IPS DF 6.9 (cell line): Measurements from ENCODE around the gene ITPR2.

Experiments used
- DNase-seq: peaks from one replicate; pipeline ENCODE4 v3.0.0-alpha.2; 2013; ENCODE audit warnings: low read depth, low spot score
- H3K27ac ChIP-seq: one replicate; pipeline ENCODE4 v1.5.1; 2013; ENCODE audit warnings: low read length, control low read depth
- H3K27me3 ChIP-seq: 2 replicates; pipeline ENCODE4 v1.6.1; 2013; ENCODE audit warnings: mild to moderate bottlenecking, low read length; ENCODE audit not compliant: control insufficient read depth, insufficient read depth
- H3K36me3 ChIP-seq: 2 replicates; pipeline ENCODE4 v1.6.1; 2013; ENCODE audit warnings: low read length; ENCODE audit not compliant: control insufficient read depth, insufficient read depth
- H3K4me1 ChIP-seq: 2 replicates; pipeline ENCODE4 v1.6.1; 2013; ENCODE audit warnings: low read length; ENCODE audit not compliant: control insufficient read depth, insufficient read depth
- H3K4me3 ChIP-seq: 2 replicates; pipeline ENCODE4 v1.5.1; 2013; ENCODE audit warnings: mild to moderate bottlenecking, low read length
- H3K9me3 ChIP-seq: 2 replicates; pipeline ENCODE4 v1.6.1; 2013; ENCODE audit warnings: low read length, inconsistent platforms; ENCODE audit not compliant: control insufficient read depth, insufficient read depth
- WGBS: extraction: QIAGEN DNeasy Blood & Tissue Kit; methylation state at CpG from one replicate; pipeline ENCODE4 v1.1.7; 2013; ENCODE audit warnings: mixed read lengths, missing lambda C conversion rate; ENCODE audit not compliant: insufficient read length, insufficient coverage; 5-methylcytosine and 5-hydroxymethylcytosine counted together

The ITPR2 gene

DNA sequence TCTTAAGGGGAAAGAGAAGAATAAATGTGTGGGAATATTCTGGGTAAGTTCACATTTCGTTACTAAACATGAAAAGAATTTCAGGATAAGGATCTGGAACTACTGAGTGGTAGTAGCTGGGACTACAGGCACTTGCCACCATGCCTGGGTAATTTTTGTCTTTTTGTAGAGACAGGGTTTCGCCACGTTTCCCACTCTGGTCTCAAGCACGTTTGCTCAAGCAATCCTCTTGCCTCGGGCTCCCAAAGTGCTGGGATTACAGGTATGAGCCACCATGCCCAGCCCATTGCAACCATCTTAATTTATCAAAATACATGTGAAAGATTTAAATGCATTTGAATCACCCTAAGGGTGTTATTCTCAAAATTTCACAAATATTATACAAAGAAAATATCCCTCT lies 26.4 kb downstream of the ITPR2 start:
- no peaks in the 10 kb centered on the region for H3K9me3 ChIP-seq
- no peak overlapping the region for H3K4me3 ChIP-seq
- no CpG with 5 or more reads among the region's 5 CpGs for WGBS
- no peak overlapping the region for H3K27ac ChIP-seq
- no peaks in the 10 kb centered on the region; the same call in 1 of the 2 replicates for H3K4me1 ChIP-seq
- H3K36me3 ChIP-seq, result no peaks in the 10 kb centered on the region
- DNase-seq, result no peak
- H3K27me3 ChIP-seq, result no peaks in the 10 kb centered on the region; the same call in 1 of the 2 replicates

DNA sequence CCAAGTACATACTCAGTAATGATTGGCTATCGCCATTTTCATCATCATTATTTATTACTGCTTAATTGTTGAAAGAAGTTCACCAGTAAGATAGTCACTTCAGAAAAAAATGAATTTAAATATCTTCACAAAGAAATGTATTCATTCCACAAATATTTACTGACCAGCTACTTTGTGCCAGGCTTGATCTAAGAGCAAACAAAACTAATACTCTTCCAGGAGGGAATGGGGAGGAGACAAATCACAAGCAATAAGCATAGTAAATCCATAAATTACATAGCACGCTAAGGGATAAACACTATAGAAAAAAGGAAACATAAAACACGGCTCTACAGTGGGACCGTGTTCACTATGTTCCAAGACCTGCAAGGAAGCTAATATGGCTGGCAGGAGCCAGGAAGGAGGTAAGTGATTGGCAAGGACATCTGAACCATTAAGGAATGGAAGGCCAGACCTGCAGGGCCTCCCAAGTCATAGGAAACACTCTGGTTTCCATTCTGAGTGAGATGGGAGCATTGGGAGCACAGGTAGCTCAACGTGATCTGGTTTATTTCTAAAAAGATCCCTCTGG lies 27.5 kb downstream of the ITPR2 start:
- H3K4me1 ChIP-seq, result no peaks in the 10 kb centered on the region
- WGBS, result no CpG with 5 or more reads among the region's 5 CpGs
- no peaks in the 10 kb centered on the region; the same call in 1 of the 2 replicates for H3K27me3 ChIP-seq
- no peak overlapping the region for H3K4me3 ChIP-seq
- no peaks in the 10 kb centered on the region for H3K9me3 ChIP-seq
- H3K27ac ChIP-seq, result no peak overlapping the region
- no peaks in the 10 kb centered on the region for H3K36me3 ChIP-seq
- no peak for DNase-seq

DNA sequence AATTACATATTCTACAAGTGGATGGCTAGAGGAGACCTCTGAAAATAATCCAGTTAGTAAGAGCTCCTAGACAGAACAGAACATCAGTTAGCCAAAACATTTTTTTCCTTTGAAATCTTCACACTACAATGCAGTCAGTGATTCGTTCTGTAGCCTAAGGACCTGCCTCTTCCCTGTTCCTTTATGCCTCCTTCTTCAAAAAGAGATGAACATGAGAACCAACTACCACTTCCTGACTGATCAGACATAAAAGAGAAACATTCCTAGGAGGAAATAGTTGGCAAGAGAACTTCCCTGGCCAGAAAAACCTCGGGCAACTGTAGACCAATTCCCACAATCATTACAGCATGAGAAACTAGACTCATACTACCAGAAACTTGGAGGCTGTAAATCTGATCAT lies 29.4 kb downstream of the ITPR2 start:
- H3K4me1 ChIP-seq, result no peaks in the 10 kb centered on the region
- no peaks in the 10 kb centered on the region; the same call in 1 of the 2 replicates for H3K27me3 ChIP-seq
- H3K4me3 ChIP-seq, result no peak overlapping the region
- DNase-seq, result no peak
- no peak overlapping the region for H3K27ac ChIP-seq
- WGBS, result no CpG with 5 or more reads among the region's 2 CpGs
- H3K36me3 ChIP-seq, result no peaks in the 10 kb centered on the region
- no peaks in the 10 kb centered on the region for H3K9me3 ChIP-seq

DNA sequence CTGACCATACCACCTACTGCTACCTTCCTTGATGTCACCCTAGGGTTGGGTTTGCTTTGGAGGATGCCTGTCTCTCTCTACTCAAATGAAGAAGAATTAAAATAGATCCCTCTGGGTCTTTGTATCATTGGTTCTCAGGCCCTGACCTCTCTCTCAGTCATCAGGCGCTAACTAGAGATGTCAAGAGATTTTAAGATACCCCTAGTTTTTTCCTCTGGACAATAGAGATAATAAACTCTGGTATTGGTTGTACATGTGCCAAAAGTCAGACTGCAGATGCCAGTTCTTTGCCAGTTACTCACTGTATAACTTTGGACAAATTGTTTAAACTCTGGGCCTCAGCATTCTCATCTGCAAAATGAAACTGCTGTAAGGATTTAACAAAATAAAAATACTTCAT lies 31.5 kb downstream of the ITPR2 start:
- no peak for DNase-seq
- Histone ChIP-seq H3K27me3 (no peaks in the 10 kb centered on the region), H3K4me1 (no peaks in the 10 kb centered on the region), H3K36me3 (no peaks in the 10 kb centered on the region), H3K4me3 (no peak overlapping the region), H3K27ac (no peak overlapping the region), H3K9me3 (no peaks in the 10 kb centered on the region)
- no CpG with 5 or more reads among the region's 1 CpG for WGBS

DNA sequence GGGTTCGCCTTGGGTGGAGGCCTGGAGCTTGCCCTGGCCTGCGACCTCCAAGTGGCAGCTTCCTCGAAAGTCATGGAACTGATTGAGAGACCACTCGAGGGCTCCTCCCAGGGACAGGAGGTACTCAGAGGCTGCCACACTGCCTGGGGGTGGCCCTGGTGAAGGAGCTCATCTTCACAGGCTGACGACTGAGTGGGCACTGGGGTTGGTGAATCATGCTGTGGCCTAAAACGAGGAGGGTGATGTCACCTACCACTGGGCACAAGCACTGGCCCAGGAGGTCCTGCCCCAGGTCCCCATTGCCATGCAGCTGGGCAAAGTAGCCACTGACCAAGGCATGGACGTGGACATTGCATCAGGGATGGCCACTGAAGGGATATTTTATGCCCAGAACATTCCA lies 32.1 kb downstream of the ITPR2 start:
- Histone ChIP-seq H3K27me3 (no peaks in the 10 kb centered on the region), H3K9me3 (no peaks in the 10 kb centered on the region), H3K27ac (no peak overlapping the region), H3K36me3 (no peaks in the 10 kb centered on the region), H3K4me1 (no peaks in the 10 kb centered on the region), H3K4me3 (no peak overlapping the region)
- DNase-seq, result no peak
- no CpG with 5 or more reads among the region's 7 CpGs for WGBS

DNA sequence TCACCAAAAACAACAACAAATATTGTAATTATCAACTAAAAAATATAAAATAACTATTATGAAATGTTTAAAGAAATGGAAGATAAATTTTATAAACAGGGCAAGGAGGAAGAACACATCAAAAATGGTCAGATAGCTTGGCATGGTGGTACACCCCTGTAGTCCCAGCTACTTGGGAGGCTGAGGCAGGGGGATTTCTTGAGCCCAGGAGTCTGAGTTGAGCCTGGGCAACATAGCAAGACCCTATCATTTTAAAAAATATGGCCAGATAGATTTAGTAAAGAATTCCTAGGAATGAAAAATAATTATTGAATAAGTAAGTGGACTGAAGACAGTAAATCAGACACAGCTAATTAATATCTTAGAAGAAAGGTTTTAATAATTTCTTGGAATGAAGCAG lies 32.6 kb downstream of the ITPR2 start:
- Histone ChIP-seq H3K4me3 (no peak overlapping the region), H3K4me1 (no peaks in the 10 kb centered on the region), H3K36me3 (no peaks in the 10 kb centered on the region), H3K27ac (no peak overlapping the region), H3K9me3 (no peaks in the 10 kb centered on the region), H3K27me3 (no peaks in the 10 kb centered on the region)
- no peak for DNase-seq

DNA sequence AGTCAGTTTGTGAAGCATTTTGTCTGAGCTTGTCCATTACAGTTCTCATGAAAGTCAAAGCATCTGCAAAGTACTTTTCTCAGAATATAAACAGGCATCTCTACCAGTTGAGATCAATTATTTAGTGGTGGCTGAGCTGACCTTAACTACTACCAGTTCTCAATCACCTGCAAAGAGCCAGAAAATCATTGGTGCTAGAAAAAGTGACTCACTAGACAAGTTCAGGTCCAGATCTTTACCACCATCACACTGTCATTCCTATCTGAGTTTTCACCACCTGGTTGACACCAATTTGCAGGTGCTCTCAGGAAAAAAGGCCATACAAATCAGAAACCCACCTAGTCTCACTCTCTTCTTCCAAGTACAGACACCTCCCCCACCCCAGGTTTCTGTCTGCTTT lies 33.3 kb downstream of the ITPR2 start:
- Histone ChIP-seq H3K4me3 (no peak overlapping the region), H3K4me1 (no peaks in the 10 kb centered on the region), H3K36me3 (no peaks in the 10 kb centered on the region), H3K9me3 (no peaks in the 10 kb centered on the region), H3K27me3 (no peaks in the 10 kb centered on the region), H3K27ac (no peak overlapping the region)
- no peak for DNase-seq

DNA sequence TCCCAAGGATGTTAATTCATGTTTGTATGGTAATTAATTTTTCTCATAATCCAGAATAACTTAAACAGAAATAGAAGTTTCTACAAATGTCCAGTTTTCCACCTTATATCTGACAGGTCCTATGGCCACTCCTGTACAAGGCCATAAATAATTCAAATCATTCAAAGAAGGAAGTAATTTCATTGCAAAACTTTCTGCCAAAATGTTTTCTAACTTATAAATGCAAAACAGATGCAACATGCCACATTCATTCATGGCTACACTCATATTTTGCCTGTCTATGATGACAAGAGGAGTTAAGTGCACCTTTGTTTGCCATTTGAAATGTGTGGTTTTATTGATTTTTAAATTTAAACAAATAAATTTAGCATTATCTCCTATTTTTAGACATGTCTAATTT lies 34.4 kb downstream of the ITPR2 start:
- no peaks in the 10 kb centered on the region for H3K36me3 ChIP-seq
- no peak for DNase-seq
- no peaks in the 10 kb centered on the region for H3K9me3 ChIP-seq
- no peaks in the 10 kb centered on the region for H3K27me3 ChIP-seq
- H3K4me1 ChIP-seq, result no peaks in the 10 kb centered on the region
- no peak overlapping the region for H3K27ac ChIP-seq
- H3K4me3 ChIP-seq, result no peak overlapping the region

DNA sequence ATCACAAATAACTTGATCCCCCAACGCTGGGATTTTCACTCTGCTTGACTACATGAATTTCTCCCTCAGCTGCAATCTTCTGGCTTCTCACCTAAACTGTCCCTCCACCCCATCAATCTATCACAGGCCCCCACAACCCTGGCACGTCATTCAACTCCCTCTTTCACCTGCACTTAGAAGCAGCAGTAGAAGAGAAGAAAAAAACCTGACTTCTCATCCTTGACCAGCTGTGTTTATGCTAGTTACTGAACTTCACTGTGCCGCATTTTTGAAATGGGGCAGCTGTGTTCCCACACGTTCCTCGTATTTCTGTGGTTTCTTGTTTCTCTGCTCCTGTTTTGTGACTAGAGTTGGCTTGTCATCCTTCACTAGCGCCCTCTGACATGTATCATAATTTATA lies 35.0 kb downstream of the ITPR2 start:
- no peak for DNase-seq
- Histone ChIP-seq H3K4me1 (no peaks in the 10 kb centered on the region), H3K27ac (no peak overlapping the region), H3K9me3 (no peaks in the 10 kb centered on the region), H3K27me3 (no peaks in the 10 kb centered on the region), H3K4me3 (no peak overlapping the region), H3K36me3 (no peaks in the 10 kb centered on the region)
- no CpG with 5 or more reads among the region's 6 CpGs for WGBS

DNA sequence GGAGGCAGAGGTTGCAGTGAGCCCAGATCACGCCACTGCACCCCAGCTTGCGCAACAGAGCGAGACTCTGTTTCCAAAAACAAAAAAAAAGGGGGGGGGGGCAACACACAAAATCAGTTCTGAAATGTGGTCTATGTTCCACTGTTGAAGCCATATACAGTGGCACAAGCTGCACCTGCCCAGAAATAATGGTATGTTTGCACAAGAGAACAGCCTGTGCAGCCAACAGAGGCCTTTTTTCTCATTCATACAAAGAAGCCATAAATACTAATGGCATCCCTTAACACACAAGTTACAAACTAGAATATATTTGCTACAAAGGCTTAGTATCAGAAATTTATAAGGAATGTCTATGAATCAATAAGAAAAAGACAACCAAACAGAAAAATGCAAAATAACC lies 37.1 kb downstream of the ITPR2 start:
- Histone ChIP-seq H3K9me3 (no peaks in the 10 kb centered on the region), H3K27me3 (no peaks in the 10 kb centered on the region), H3K4me1 (no peaks in the 10 kb centered on the region), H3K36me3 (no peaks in the 10 kb centered on the region), H3K4me3 (no peak overlapping the region), H3K27ac (no peak overlapping the region)
- no peak for DNase-seq
- no CpG with 5 or more reads among the region's 3 CpGs for WGBS

DNA sequence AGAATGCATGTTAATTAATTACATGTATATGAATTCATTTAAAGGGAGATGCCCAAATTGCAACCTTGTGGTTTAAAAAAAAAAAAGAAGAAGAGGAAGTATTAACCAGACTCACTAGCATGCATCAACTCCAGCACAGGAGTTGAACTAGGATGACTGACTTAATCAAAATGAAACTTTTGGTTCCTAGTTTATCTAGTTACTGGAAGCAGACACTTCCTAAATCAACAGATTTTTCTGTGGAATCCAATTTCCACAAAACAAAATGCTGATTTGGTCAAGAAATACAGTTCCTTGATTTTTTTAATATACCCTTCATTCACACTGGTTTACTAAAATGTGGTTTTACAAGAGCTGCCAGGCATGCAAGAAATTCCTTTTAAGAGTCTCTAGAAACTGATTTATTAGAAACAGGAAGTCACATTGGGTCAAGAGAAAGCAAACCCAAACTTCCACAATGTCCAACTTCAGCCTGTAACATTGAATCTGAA lies 41.6 kb downstream of the ITPR2 start:
- H3K4me3 ChIP-seq, result no peak overlapping the region
- no peak for DNase-seq
- H3K4me1 ChIP-seq, result no peaks in the 10 kb centered on the region
- H3K27ac ChIP-seq, result no peak overlapping the region
- H3K36me3 ChIP-seq, result no peaks in the 10 kb centered on the region
- H3K27me3 ChIP-seq, result no peaks in the 10 kb centered on the region
- H3K9me3 ChIP-seq, result no peaks in the 10 kb centered on the region
